Measurements from ENCODE around the gene FAM81A. TPM values are rescaled to one million over a fixed set of nuclear protein-coding genes. Genes with fewer than 3 reads are reported as not detected.

The FAM81A gene
- polyA plus RNA-seq, 1 donor (not counting 4 experiments of a cell fraction or from before 2014, with no cell fraction given) = 0.84 TPM

DNA sequence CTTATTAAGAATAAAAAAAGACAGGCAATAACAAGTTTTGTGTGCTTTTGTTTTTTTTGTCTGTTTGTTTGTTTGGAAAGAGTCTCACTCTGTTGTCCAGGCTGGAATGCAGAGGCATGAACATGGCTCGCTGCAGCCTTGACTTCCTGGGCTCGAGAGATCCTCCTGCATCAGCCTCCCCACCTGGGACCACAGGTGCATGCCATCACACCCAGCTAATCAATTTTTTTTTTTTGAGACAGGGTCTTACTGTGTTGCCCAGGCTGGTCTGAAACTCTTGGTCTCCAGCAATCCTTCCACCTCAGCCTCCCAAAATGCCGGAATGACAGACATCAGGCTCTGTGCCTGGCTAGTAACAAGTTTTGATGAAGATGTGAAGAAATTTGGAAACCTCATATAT lies 100.5 kb downstream of the FAM81A start:
- no peak overlapping the region for H3K4me2 ChIP-seq (ENCODE audit: control insufficient read depth, extremely low read depth, insufficient read depth, low read depth, low read length)
- H4K20me1 ChIP-seq (ENCODE audit: control insufficient read depth, extremely low read depth, insufficient read depth, low read length) = no peaks in the 10 kb centered on the region
- H3K9me1 ChIP-seq (ENCODE audit: control insufficient read depth, extremely low read depth, insufficient read depth, low read length) = no peaks in the 10 kb centered on the region
- dilution Hi-C loops (cut with MboI; ENCODE audit: extremely low pct_ligation_motif_present, low sequenced_read_pairs) = no loop called here
- no peak overlapping the region for H2AFZ ChIP-seq (ENCODE audit: control insufficient read depth, low read length)
- H3K9me3 ChIP-seq (ENCODE audit: control insufficient read depth, low read depth, low read length) = no peaks in the 10 kb centered on the region
- no peaks in the 10 kb centered on the region for H3K36me3 ChIP-seq (ENCODE audit: control insufficient read depth in 2 of 2, extremely low read depth in 1 of 2, insufficient read depth in 2 of 2, low read length in 2 of 2)
- H3K9ac ChIP-seq (ENCODE audit: control insufficient read depth, extremely low read depth, insufficient read depth, low read length) = no peak overlapping the region
- no peak overlapping the region for H3K27ac ChIP-seq (ENCODE audit: control insufficient read depth, insufficient read depth, low read length)
- DNase-seq (ENCODE audit: low read depth, low spot score) (no peak), FAIRE-seq (no peak)
- H3K79me2 ChIP-seq (ENCODE audit: control insufficient read depth, insufficient read depth, low read length) = no peaks in the 10 kb centered on the region
- H3K4me1 ChIP-seq (ENCODE audit: control insufficient read depth, extremely low read depth, insufficient read depth, low read length) = no peaks in the 10 kb centered on the region
- no peak overlapping the region for H3K4me3 ChIP-seq (ENCODE audit: control insufficient read depth in 2 of 3, extremely low read depth in 1 of 3, insufficient read depth in 2 of 3, low read depth in 1 of 3, low read length in 3 of 3)
- H3K27me3 ChIP-seq (ENCODE audit: control insufficient read depth, extremely low read depth, insufficient read depth, low read length) = no peaks in the 10 kb centered on the region
- TF ChIP-seq EZH2 (IDR thresholded peaks at IDR 0.05; ENCODE audit: low read length) (no peak), CTCF (optimal IDR thresholded peaks at IDR 0.05 in 1 of 3, IDR thresholded peaks at IDR 0.05 in 1 of 3, conservative IDR thresholded peaks at IDR 0.05 in 1 of 3; ENCODE audit: extremely low read depth in 1 of 3, insufficient read depth in 2 of 3, low read length in 3 of 3) (no peak)

GRCh38 chr15:59539799-59540198 lies 101.8 kb downstream of the FAM81A start:
- H3K27me3 ChIP-seq (ENCODE audit: control insufficient read depth, extremely low read depth, insufficient read depth, low read length) = no peaks in the 10 kb centered on the region
- H3K36me3 ChIP-seq (ENCODE audit: control insufficient read depth in 2 of 2, extremely low read depth in 1 of 2, insufficient read depth in 2 of 2, low read length in 2 of 2) = no peaks in the 10 kb centered on the region
- no peak for TF ChIP-seq CTCF (optimal IDR thresholded peaks at IDR 0.05 in 1 of 3, IDR thresholded peaks at IDR 0.05 in 1 of 3, conservative IDR thresholded peaks at IDR 0.05 in 1 of 3; ENCODE audit: extremely low read depth in 1 of 3, insufficient read depth in 2 of 3, low read length in 3 of 3)
- TF ChIP-seq EZH2 (IDR thresholded peaks at IDR 0.05; ENCODE audit: low read length) = no peak
- no peaks in the 10 kb centered on the region for H3K4me1 ChIP-seq (ENCODE audit: control insufficient read depth, extremely low read depth, insufficient read depth, low read length)
- H3K9me1 ChIP-seq (ENCODE audit: control insufficient read depth, extremely low read depth, insufficient read depth, low read length) = no peaks in the 10 kb centered on the region
- no peak overlapping the region for H3K4me3 ChIP-seq (ENCODE audit: control insufficient read depth in 2 of 3, extremely low read depth in 1 of 3, insufficient read depth in 2 of 3, low read depth in 1 of 3, low read length in 3 of 3)
- no peak for FAIRE-seq
- no peak overlapping the region for H2AFZ ChIP-seq (ENCODE audit: control insufficient read depth, low read length)
- DNase-seq (ENCODE audit: low read depth, low spot score) = no peak
- no peaks in the 10 kb centered on the region for H3K79me2 ChIP-seq (ENCODE audit: control insufficient read depth, insufficient read depth, low read length)
- no peaks in the 10 kb centered on the region for H4K20me1 ChIP-seq (ENCODE audit: control insufficient read depth, extremely low read depth, insufficient read depth, low read length)
- dilution Hi-C loops (cut with MboI; ENCODE audit: extremely low pct_ligation_motif_present, low sequenced_read_pairs) = no loop called here
- H3K9me3 ChIP-seq (ENCODE audit: control insufficient read depth, low read depth, low read length) = no peaks in the 10 kb centered on the region
- H3K27ac ChIP-seq (ENCODE audit: control insufficient read depth, insufficient read depth, low read length) = no peak overlapping the region
- H3K4me2 ChIP-seq (ENCODE audit: control insufficient read depth, extremely low read depth, insufficient read depth, low read depth, low read length) = no peak overlapping the region
- no peak overlapping the region for H3K9ac ChIP-seq (ENCODE audit: control insufficient read depth, extremely low read depth, insufficient read depth, low read length)
